Activated T-helper 1 cell treated with anti-CD3 and anti-CD28 coated beads, Interleukin-12 subunit alpha, Interleukin-12 subunit beta, Interleukin-2, Interleukin-4 antibody, amounts not matched to agents 30 ng/mL and 10 ng/mL and 1 ng/mL, durations not matched to agents 14 hours and 24 hours and 36 hours (primary cell): ENCODE results near the gene ANKRD52. TPM values are rescaled to one million over a fixed set of nuclear protein-coding genes. Genes with fewer than 3 reads are reported as not detected.
"Not testable (repeated sequence)": the region's sequence is repeated elsewhere in the genome, so short reads cannot be mapped to it uniquely, and the experiment has no call there.

Experiments
- DNase-seq: peaks from one replicate; pipeline ENCODE4 v3.0.0; 2021; ENCODE audit warnings: low spot score
- H3K27ac Mint-ChIP-seq: one replicate; pipeline ENCODE4 v1.8.0; 2021; ENCODE audit warnings: mild to moderate bottlenecking, mixed read lengths
- H3K27me3 Mint-ChIP-seq: one replicate; pipeline ENCODE4 v1.8.0; 2022; ENCODE audit warnings: mild to moderate bottlenecking, moderate library complexity, mixed read lengths; ENCODE audit not compliant: insufficient read depth
- H3K36me3 Mint-ChIP-seq: one replicate; pipeline ENCODE4 v1.8.0; 2021; ENCODE audit warnings: low read depth, mixed read lengths
- H3K4me1 Mint-ChIP-seq: one replicate; pipeline ENCODE4 v1.8.0; 2021; ENCODE audit warnings: low read depth, mixed read lengths
- H3K4me3 Mint-ChIP-seq: one replicate; pipeline ENCODE4 v1.8.0; 2021; ENCODE audit warnings: mild to moderate bottlenecking, moderate library complexity, mixed read lengths
- H3K9me3 Mint-ChIP-seq: one replicate; pipeline ENCODE4 v1.8.0; 2021; ENCODE audit warnings: mixed read lengths
- intact Hi-C: fragments of 100-400 bp; cut with micrococcal nuclease; formaldehyde crosslinking; loops from one replicate; pipeline ENCODE4 v1.15.1; 2024
- total RNA-seq: library from RNA; stranded (reverse); gene quantifications from 2 replicates; pipeline ENCODE4 v1.2.3, GENCODE V29; 2022

The ANKRD52 gene
- total RNA-seq, 1 donor from 2014 or later = 71.0 TPM

DNA sequence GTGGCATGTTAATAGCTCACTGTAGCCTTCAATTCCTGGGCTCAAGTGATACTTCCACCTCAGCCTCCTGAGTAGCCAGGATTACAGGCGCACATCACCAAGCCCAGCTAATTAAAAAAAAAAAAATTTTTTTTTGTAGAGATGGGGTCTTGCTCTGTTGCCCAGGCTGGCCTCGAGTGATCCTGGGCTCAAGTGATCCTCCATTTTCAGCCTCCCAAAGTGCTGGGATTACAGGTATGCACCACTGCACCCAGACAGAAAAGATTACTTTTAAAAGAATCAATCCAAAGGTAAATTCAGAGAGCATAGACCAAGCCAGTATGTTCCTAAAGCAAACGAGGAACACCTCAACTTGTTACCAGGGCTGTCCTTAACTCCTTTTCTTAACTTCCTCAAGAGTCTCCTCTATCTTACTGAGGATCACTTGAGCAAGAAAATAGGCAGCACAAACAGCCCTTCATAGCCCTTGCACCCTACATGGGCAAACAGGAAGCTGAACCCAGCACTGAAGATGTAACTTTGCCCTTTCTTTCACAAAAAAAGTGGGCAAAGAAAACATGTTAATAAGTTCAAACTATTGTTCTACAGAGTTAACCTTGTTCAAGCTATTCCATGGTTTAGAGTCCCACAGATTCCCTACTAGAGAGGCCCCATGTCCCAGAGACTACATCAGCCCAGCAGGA lies 30.7 kb upstream of the ANKRD52 start:
- Mint-ChIP-seq H3K27ac (no peak overlapping the region), H3K4me1 (peaks cover 24% of the 10 kb centered on the region), H3K27me3 (no peaks in the 10 kb centered on the region), H3K36me3 (peaks cover 31% of the 10 kb centered on the region), H3K9me3 (no peaks in the 10 kb centered on the region), H3K4me3 (no peak overlapping the region)
- no peak for DNase-seq
- intact Hi-C loops = no loop called here

DNA sequence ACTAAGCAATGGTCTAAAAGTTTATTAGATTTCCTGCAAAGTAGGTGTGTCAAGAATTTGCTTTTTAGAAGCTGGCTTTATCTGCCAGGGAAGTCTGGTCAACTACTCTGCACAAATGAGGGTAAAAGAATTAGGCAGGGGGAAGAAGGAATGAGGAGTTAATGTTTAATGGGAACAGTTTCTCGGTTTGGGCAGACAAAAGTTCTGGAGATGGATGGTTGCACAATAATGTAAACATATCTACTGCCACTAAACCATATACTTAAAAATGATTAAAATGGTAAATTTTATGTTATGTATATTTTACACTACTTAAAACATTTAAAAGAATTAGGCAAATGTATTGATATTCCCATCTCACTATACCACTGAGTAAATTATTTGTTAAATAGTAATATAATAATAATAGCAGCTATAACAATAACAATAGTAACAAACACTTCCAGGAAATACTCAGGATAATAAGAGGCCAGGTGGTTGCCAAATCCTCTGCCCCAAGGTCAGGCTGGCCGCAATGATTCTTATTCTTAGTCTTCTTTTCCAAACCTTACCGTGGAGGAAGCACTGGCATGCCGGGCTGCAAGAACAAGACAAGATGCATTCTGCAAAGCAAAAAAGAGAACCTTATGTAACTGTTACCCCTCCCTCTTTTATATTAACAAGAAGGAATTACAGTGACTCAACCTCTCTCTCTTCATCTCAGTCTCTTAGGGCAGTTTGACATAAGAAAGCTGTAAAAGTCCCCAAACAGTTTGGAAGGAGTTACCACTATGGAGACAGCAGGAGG lies 28.1 kb upstream of the ANKRD52 start:
- Mint-ChIP-seq H3K4me1 (peaks cover 15% of the 10 kb centered on the region), H3K27me3 (no peaks in the 10 kb centered on the region), H3K9me3 (no peaks in the 10 kb centered on the region), H3K4me3 (no peak overlapping the region), H3K27ac (peak overlapping the region; percentile 62), H3K36me3 (peaks cover 40% of the 10 kb centered on the region)
- DNase-seq = no peak
- intact Hi-C loops = no loop called here

DNA sequence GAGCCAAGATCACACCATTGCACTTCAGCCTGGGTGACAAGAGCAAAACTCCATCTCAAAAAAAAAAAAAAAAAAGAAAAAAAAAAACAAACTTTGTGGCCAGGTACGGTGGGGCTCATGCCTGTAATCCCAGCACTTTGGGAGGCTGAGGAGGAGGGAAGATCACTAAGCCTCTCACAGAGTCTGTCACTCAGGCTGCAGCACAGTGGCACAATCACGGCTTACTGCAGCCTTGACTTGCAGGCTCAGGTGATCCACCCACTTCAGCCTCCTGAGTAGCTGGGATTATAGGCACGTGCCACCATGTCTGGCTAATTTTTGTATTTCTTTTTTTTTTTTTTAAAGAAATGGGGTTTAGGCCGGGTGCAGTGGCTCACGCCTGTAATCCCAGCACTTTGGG lies 26.1 kb upstream of the ANKRD52 start:
- H3K27ac Mint-ChIP-seq, DNase-seq, H3K27me3 Mint-ChIP-seq, H3K9me3 Mint-ChIP-seq, H3K4me1 Mint-ChIP-seq, intact Hi-C loops, H3K4me3 Mint-ChIP-seq: not testable (repeated sequence)
- H3K36me3 Mint-ChIP-seq = peaks cover 37% of the 10 kb centered on the region

DNA sequence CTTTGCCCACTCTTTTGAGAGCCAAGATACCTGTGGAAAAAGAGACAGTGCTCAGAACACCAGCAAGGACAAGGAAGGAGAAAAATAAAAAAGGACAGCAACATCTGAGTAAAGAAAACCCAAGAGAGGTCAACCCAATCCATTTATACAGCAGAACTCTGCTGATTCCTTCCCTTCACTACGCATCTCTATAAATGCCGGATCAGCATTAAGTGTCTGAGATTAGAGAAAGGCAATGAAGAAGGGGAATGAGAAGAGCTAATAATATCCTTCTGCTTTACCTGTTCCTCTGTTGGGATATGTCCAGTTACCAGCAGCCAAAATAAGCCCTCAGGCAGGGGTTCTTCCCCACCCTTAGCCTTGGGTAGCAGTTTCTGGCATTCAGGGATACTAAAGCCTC lies 24.4 kb upstream of the ANKRD52 start:
- Mint-ChIP-seq H3K9me3 (no peaks in the 10 kb centered on the region), H3K27ac (no peak overlapping the region), H3K4me3 (no peak overlapping the region), H3K27me3 (no peaks in the 10 kb centered on the region), H3K4me1 (peaks cover 6% of the 10 kb centered on the region), H3K36me3 (peaks cover 40% of the 10 kb centered on the region)
- no peak for DNase-seq
- intact Hi-C loops = no loop called here

DNA sequence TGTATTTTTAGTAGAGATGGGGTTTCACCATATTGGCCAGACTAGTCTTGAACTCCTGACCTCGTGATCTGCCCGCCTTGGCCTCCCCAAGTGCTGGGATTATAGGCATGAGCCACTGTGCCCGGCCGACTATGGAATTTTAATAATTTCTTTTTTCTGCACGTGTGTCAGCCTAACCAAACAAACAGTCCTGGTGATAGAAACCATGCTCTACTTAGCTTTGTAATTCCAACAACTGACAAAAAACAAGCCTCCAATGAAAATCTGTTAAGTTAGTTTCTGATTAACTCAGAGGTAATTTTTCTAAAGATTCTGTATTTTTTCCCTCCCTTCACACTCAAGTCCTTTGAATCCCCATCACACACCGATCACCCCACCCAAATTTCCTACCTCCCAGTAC lies 23.8 kb upstream of the ANKRD52 start:
- Mint-ChIP-seq H3K9me3 (no peaks in the 10 kb centered on the region), H3K27me3 (no peaks in the 10 kb centered on the region), H3K36me3 (peaks cover 40% of the 10 kb centered on the region), H3K4me3 (no peak overlapping the region), H3K4me1 (peaks cover 5% of the 10 kb centered on the region), H3K27ac (no peak overlapping the region)
- intact Hi-C loops = no loop called here
- DNase-seq = no peak

DNA sequence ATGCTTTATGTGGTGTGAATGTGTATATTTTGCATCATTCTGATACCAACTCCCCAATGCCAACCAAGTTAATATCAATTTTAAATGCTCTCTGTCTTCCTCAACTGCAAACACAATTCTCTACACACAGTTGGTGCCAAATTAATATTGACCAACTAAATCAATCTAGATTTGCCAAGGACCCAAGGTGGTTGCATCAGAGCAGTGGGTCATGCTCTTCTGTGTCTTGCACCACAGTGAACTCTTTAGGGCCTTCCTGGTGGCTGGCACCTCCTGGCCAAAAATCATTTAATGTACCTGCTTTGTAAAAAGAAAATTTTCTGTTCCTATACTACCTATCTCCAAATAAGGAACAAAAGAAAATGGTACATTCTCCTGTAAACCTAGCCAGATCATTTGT lies 22.7 kb upstream of the ANKRD52 start:
- H3K36me3 Mint-ChIP-seq = peaks cover 38% of the 10 kb centered on the region
- H3K9me3 Mint-ChIP-seq = no peaks in the 10 kb centered on the region
- no peak overlapping the region for H3K27ac Mint-ChIP-seq
- no peaks in the 10 kb centered on the region for H3K27me3 Mint-ChIP-seq
- no peaks in the 10 kb centered on the region for H3K4me1 Mint-ChIP-seq
- no peak overlapping the region for H3K4me3 Mint-ChIP-seq
- DNase-seq = no peak
- intact Hi-C loops = no loop called here

DNA sequence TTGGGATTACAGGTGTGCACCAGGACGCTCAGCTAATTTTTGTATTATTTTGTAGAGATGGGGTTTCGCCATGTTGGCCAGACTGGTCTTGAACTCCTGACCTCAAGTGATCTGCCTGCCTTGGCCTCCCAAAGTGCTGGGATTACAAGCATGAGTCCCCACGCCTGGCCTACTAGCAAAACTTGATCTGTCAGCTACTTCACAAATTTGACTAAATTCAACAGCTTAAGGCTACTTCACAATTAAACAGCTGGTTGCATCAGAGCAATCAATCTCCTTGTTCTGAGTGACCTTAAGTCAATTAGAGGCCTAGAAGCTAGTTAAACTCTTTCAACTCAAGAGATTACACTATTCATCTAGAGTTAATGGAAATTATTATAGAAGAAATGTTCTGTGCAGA lies 20.7 kb upstream of the ANKRD52 start:
- no peaks in the 10 kb centered on the region for H3K9me3 Mint-ChIP-seq
- no peak for DNase-seq
- intact Hi-C loops = no loop called here
- peaks cover 40% of the 10 kb centered on the region for H3K36me3 Mint-ChIP-seq
- H3K4me3 Mint-ChIP-seq = no peak overlapping the region
- no peak overlapping the region for H3K27ac Mint-ChIP-seq
- H3K4me1 Mint-ChIP-seq = no peaks in the 10 kb centered on the region
- H3K27me3 Mint-ChIP-seq = no peaks in the 10 kb centered on the region

DNA sequence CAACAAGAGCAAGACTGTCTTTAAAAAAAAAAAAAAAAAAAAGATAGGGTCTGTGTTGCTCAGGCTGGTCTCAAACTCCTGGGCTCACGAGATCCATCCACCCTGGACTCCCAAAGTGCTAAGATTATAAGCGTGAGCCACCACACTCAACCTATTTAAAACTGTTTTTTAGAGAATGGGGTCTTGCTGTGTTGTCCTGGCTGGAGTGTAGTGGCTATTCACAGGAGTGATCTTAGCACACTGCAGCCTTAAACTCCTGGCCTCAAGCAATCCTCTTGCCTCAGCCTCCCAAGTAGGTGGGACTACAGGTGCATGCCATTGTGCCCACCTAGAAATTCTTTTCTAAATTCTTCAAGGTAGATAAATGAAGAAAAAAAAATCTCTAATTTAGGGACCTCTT lies 16.1 kb upstream of the ANKRD52 start:
- Mint-ChIP-seq H3K27me3 (no peaks in the 10 kb centered on the region), H3K9me3 (no peaks in the 10 kb centered on the region), H3K36me3 (peaks cover 47% of the 10 kb centered on the region), H3K4me1 (no peaks in the 10 kb centered on the region), H3K4me3 (no peak overlapping the region), H3K27ac (no peak overlapping the region)
- no peak for DNase-seq
- intact Hi-C loops = no loop called here

DNA sequence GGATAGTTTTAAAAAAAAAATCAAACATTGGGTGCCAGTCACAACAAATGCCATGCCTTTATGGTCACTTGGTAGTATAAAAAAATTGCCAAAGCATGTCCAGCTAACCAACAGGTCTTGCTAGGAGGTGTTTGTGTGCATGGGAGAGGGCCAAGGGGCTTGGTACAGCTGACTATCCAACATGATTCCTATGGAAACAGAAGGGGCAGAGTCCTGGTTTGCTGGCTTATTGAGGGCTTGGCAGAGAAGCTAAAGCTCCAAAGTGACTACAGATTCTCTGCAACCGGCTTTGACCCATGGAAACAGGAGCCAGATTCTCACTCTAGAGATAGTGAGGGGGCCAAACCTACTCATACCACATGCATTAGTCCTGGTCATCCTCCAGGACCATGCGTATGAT lies 14.3 kb upstream of the ANKRD52 start:
- DNase-seq, intact Hi-C loops, H3K9me3 Mint-ChIP-seq, H3K4me3 Mint-ChIP-seq, H3K27ac Mint-ChIP-seq, H3K27me3 Mint-ChIP-seq, H3K4me1 Mint-ChIP-seq: not testable (repeated sequence)
- peaks cover 44% of the 10 kb centered on the region for H3K36me3 Mint-ChIP-seq

DNA sequence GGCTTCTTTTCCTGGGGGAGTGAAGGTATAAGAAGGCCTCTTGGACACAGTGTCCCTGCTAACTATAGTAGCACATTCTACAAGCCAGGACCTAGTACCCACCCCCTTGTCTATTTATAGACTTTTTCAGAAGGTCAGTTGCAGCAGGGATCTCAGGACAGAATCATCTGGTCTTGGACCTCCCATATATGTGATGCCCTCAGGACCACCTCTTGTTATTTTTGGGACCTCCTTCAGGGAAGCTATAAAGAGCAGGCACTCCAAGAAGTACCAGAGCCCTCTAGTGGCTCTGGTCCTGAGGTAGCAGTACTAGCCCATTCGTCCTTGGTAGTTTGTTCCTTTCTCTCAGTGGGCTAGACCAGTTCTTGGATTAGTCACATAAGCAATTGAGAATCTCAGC lies 12.8 kb upstream of the ANKRD52 start:
- H3K27ac Mint-ChIP-seq = no peak overlapping the region
- peaks cover 40% of the 10 kb centered on the region for H3K36me3 Mint-ChIP-seq

DNA sequence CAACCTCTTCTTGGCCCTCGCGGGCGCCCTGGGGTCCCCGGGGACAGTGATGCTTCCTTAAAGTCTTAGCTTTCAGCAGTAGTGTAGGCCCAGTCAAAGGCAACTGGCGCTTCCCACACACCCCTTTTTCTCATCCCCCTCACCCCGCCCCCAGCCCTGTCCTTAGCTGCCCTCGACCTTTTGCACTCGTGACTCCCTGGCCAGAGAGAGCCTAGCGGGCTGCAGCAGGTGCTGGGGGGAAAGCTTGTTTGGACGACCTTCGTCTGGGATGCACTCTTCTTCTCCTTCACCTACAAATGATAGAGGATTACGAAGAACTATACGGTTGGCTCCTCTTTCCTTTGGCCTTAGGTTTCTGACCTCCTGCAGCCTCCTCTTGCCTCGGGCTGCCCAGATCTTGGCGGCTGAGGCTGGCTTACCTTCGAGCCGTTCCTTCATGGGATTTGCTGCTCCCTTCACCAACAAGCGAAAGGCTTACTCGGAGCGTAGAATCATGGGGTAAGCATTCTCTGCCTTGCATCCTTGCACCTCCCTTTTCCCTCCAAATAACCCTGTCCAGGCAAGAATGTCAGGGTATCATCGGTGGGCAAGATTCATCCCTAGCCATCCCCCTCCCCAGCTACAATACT lies 9.4 kb upstream of the ANKRD52 start:
- Mint-ChIP-seq H3K36me3 (peaks cover 21% of the 10 kb centered on the region), H3K27me3 (no peaks in the 10 kb centered on the region), H3K4me3 (peak overlapping the region; percentile 96), H3K4me1 (peaks cover 15% of the 10 kb centered on the region), H3K27ac (peak overlapping the region; percentile 18), H3K9me3 (no peaks in the 10 kb centered on the region)
- intact Hi-C loops = loop anchor here (1.0 to 5.0 kb wide), 10 partner anchors 13 to 201 kb away; partner anchors contain the start of genes CS, IL23A, SPRYD4 and STAT2
- DNase-seq = no peak

More for the DNA sequence above, 12.8 kb upstream of the ANKRD52 start:
- H3K27me3 Mint-ChIP-seq = no peaks in the 10 kb centered on the region
- DNase-seq = no peak
- intact Hi-C loops = no loop called here
- no peak overlapping the region for H3K4me3 Mint-ChIP-seq
- H3K9me3 Mint-ChIP-seq = no peaks in the 10 kb centered on the region
- H3K4me1 Mint-ChIP-seq = peaks cover 15% of the 10 kb centered on the region

DNA sequence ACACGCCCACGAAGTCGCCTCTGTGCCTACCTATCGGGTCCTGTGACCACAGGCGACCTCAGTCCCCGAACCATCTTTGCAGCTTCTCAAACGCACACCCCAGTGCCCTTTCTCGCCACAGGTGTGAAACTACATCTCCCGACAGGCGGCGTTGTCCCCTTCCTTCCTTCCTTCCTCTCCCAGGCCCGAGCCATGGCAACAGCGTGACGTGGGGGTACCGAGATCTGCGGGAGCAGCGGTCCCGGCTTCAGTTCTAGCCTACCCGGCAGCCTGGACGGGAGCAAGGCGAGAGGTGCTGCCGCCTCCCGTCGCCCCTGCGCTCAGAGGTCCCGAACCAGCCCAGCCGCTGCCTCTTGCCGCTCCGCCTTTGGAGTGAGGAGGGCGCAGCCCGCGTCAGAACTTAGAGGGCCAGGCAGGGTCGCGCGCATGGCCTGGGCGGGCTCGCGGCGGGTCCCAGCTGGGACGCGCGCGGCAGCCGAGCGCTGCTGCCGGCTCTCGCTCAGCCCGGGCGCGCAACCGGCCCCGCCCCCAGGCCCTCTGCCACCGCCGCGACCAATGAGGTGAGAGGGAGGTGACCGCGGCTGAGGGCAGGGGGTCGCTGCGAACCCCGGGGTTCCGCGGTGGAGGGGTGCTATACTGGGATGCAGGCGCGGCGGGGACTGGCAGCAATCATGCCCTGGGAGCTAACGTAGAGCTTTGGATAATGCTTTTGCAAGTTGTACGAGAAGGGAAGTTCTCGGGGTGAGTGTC lies 8.7 kb upstream of the ANKRD52 start, which contains the start of gene COQ10A:
Gene COQ10A, plus strand, starts transcription at position 250 of the 750 bp plus-strand sequence. Its CDS starts 177 bp downstream, at position 427.
- intact Hi-C loops = loop anchor here (1.0 to 5.0 kb wide), 12 partner anchors 9 to 201 kb away; partner anchors contain the start of genes ANKRD52, CS, IL23A and SPRYD4
- peak; percentile 84 for DNase-seq
- Mint-ChIP-seq H3K36me3 (peaks cover 17% of the 10 kb centered on the region), H3K4me1 (peaks cover 15% of the 10 kb centered on the region), H3K9me3 (no peaks in the 10 kb centered on the region), H3K27me3 (no peaks in the 10 kb centered on the region), H3K4me3 (peak within 1 kb of the TSS; percentile 96), H3K27ac (peak within 1 kb of the TSS; percentile 87)
